GM23248 (cell line): ENCODE data around the gene CEP89. TPM values are rescaled to one million over a fixed set of nuclear protein-coding genes. Genes with fewer than 3 reads are reported as not detected.

Experiments used
- DNase-seq: peaks from one replicate; pipeline ENCODE4 v3.0.0-alpha.2; 2015
- H2AFZ ChIP-seq: fragments of 200-600 bp; sonication (generic); 2 replicates; pipeline ENCODE4 v1.6.1; 2016; ENCODE audit warnings: antibody characterized with exemption
- H3F3A ChIP-seq: fragments of 200-600 bp; sonication (generic); 2 replicates; pipeline ENCODE4 v1.6.1; 2016; ENCODE audit warnings: mild to moderate bottlenecking, antibody characterized with exemption, mixed run types; ENCODE audit not compliant: insufficient read depth
- H3K27ac ChIP-seq: fragments of 200-600 bp; sonication (generic); 2 replicates; pipeline ENCODE4 v1.5.1; 2016; ENCODE audit warnings: mild to moderate bottlenecking
- H3K27me3 ChIP-seq: fragments of 200-600 bp; sonication (generic); replicated peaks from 2 replicates; pipeline ENCODE4 v1.6.1; 2016; ENCODE audit warnings: mild to moderate bottlenecking; ENCODE audit not compliant: insufficient read depth
- H3K36me3 ChIP-seq: fragments of 200-600 bp; sonication (generic); 2 replicates; pipeline ENCODE4 v1.6.1; 2016; ENCODE audit warnings: low read depth, mild to moderate bottlenecking
- H3K4me1 ChIP-seq: fragments of 200-600 bp; sonication (generic); 2 replicates; pipeline ENCODE4 v1.6.1; 2016; ENCODE audit warnings: mild to moderate bottlenecking; ENCODE audit not compliant: insufficient read depth
- H3K4me2 ChIP-seq: fragments of 200-600 bp; sonication (generic); one replicate; pipeline ENCODE4 v1.6.1; 2016; ENCODE audit warnings: mild to moderate bottlenecking; ENCODE audit not compliant: unreplicated experiment
- H3K4me3 ChIP-seq: fragments of 200-600 bp; sonication (generic); 2 replicates; pipeline ENCODE4 v1.5.1; 2016; ENCODE audit warnings: mild to moderate bottlenecking
- H3K79me2 ChIP-seq: fragments of 200-600 bp; sonication (generic); 2 replicates; pipeline ENCODE4 v1.6.1; 2016; ENCODE audit warnings: mild to moderate bottlenecking; ENCODE audit not compliant: insufficient read depth
- H3K9ac ChIP-seq: fragments of 200-600 bp; sonication (generic); 2 replicates; pipeline ENCODE4 v1.6.1; 2016; ENCODE audit warnings: mild to moderate bottlenecking
- H3K9me2 ChIP-seq: fragments of 200-600 bp; sonication (generic); 2 replicates; pipeline ENCODE4 v1.6.1; 2016; ENCODE audit warnings: mixed run types, mild to moderate bottlenecking, moderate library complexity; ENCODE audit not compliant: insufficient read depth
- H3K9me3 ChIP-seq: fragments of 200-600 bp; sonication (generic); one replicate; pipeline ENCODE4 v1.6.1; 2017; ENCODE audit warnings: low read depth
- H4K20me1 ChIP-seq: fragments of 200-600 bp; sonication (generic); 2 replicates; pipeline ENCODE4 v1.6.0; 2016; ENCODE audit not compliant: insufficient read depth
- EZH2 ChIP-seq: fragments of 200-600 bp; sonication (generic); IDR thresholded peaks from 2 replicates; pipeline ENCODE4 v1.6.1; 2018; ENCODE audit warnings: antibody characterized with exemption, mild to moderate bottlenecking; ENCODE audit not compliant: insufficient read depth, poor library complexity, severe bottlenecking
- EZH2phosphoT487 ChIP-seq: fragments of 200-600 bp; sonication (generic); IDR thresholded peaks from 2 replicates; pipeline ENCODE4 v1.6.1; 2018; ENCODE audit warnings: antibody characterized with exemption, moderate library complexity, mild to moderate bottlenecking, low read depth; ENCODE audit not compliant: insufficient read depth
- WGBS, 2 experiments: methylation state at CpG; one replicate each; pipeline ENCODE4 v1.1.6; 2015 to 2017; ENCODE audit warnings: low lambda C conversion rate in 2 of 2, low coverage in 1 of 2; ENCODE audit errors: missing lambda C conversion rate in 2 of 2; 5-methylcytosine and 5-hydroxymethylcytosine counted together
- in situ Hi-C: fragments of 300-500 bp; cut with MboI; formaldehyde crosslinking; loops from 2 replicates; pipeline ENCODE4 v1.15.0; 2020
- polyA plus RNA-seq: library from polyadenylated mRNA; unstranded; fragments of >200 nt; fragmentation: Nextera tagmentation; extraction: Ambion mirVana; gene quantifications from 2 replicates; pipeline ENCODE4 v1.2.1, GENCODE V29; 2016
- total RNA-seq: library from RNA; depleted of rRNA; stranded (reverse); fragments of >200 nt; shearing (Covaris generic); gene quantifications from 2 replicates; pipeline ENCODE4 v1.2.3, GENCODE V29; 2014

Gene CEP89
- total and polyA plus RNA-seq, 2 experiments from 2014 or later: 17.1 to 30.1 TPM

DNA sequence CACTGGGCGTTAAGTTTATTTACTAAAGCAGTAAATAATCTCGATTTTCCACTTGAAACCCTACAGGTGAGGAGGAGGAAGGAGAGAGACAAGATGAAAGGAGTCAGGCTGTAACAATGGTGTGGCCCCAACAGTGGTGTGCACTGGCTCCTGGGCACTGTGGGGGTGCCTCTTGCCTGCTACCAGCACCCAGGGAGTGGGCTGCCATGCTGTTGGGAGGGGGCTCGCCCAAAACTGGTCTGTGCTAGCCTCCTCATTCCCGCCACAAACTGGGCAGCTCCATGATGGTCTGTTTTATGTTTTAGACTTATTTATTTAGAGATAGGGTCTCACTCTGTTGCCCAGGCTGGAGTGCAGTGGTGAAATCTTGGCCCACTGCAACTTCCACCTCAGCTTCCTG, 52.4 kb downstream of the CEP89 start:
- no peak overlapping the region for H3K9ac ChIP-seq
- TF ChIP-seq EZH2 (no peak), EZH2phosphoT487 (no peak)
- no peak overlapping the region for H3K4me3 ChIP-seq

DNA sequence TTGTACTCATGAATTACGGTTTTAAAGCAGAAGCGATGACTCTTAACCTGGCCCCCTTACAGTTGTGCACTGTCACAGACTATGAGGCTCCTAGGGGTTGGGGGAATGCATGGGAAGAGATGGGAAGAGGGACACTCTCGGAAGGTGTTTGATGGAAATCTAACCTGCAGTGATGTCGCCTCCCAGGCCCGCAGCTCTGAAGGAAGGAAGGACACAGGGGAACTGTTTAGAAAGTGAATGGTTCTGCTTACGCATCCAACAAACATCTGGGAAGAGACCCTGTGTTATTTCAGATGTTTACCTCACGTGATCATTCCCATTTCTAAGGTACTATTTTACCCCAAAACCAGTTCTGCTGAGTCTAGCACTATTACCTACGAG, 54.2 kb downstream of the CEP89 start:
- H3K27me3 ChIP-seq: no peaks in the 10 kb centered on the region
- no peak overlapping the region for H3K9ac ChIP-seq
- 98% methylated on average over 8 of the region's 8 CpGs for WGBS, 2 experiments
- DNase-seq: no peak
- TF ChIP-seq EZH2phosphoT487: no peak
- no peak for TF ChIP-seq EZH2
- H3K9me3 ChIP-seq: no peaks in the 10 kb centered on the region
- no peaks in the 10 kb centered on the region for H4K20me1 ChIP-seq
- no peaks in the 10 kb centered on the region for H3K4me1 ChIP-seq
- H3K4me2 ChIP-seq: no peak overlapping the region
- H3F3A ChIP-seq: no peaks in the 10 kb centered on the region
- in situ Hi-C loops: no loop called here
- H2AFZ ChIP-seq: no peak overlapping the region
- H3K36me3 ChIP-seq: peaks cover 11% of the 10 kb centered on the region; the same call in 1 of the 2 replicates
- no peak overlapping the region for H3K4me3 ChIP-seq
- no peak overlapping the region for H3K27ac ChIP-seq
- H3K9me2 ChIP-seq: no peaks in the 10 kb centered on the region
- H3K79me2 ChIP-seq: no peaks in the 10 kb centered on the region

More for the DNA sequence above, 52.4 kb downstream of the CEP89 start:
- H3K79me2 ChIP-seq: no peaks in the 10 kb centered on the region
- H3K4me2 ChIP-seq: no peak overlapping the region
- no peaks in the 10 kb centered on the region for H3F3A ChIP-seq
- DNase-seq: no peak
- H2AFZ ChIP-seq: no peak overlapping the region
- H3K9me3 ChIP-seq: no peaks in the 10 kb centered on the region
- H3K36me3 ChIP-seq: peaks cover 14% of the 10 kb centered on the region; the same call in 1 of the 2 replicates
- no peaks in the 10 kb centered on the region for H3K4me1 ChIP-seq
- H4K20me1 ChIP-seq: no peaks in the 10 kb centered on the region
- no peak overlapping the region for H3K27ac ChIP-seq
- 86 to 87% methylated on average over 4 of the region's 4 CpGs for WGBS, 2 experiments
- in situ Hi-C loops: no loop called here
- H3K9me2 ChIP-seq: no peaks in the 10 kb centered on the region
- no peaks in the 10 kb centered on the region for H3K27me3 ChIP-seq

DNA sequence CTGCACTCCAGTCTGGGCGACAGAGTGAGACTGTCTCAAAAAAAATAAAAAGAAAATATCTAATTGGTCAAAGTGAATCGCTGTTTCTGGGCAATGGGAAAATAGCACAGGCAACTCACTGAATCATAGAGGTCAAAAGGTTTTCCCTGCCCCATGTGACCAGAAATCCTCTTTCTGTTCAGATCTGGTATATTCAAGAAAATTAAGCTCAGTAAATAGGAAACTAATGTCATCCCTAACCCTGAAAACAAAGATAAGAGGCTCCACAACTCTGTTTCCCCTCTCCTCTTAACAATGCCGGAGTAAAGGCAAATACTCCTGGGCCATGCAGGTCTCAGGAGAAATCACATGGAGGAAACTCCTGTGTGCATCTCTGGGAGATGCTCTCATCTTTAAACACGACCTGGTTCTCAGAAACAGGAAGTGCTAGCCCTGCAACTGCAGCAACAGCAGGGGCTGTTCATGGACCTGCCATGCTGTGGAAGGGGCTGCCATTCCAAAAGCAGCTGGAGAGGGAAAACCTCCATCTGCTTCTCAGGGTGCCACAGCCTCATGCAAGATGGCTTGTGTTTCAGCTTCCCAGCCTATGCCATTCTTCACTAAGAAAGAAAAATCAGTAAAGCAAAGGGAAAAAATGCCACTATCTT, 54.7 kb downstream of the CEP89 start:
- Histone ChIP-seq H3K9me2 (no peaks in the 10 kb centered on the region), H4K20me1 (no peaks in the 10 kb centered on the region), H3F3A (no peaks in the 10 kb centered on the region), H3K27me3 (no peaks in the 10 kb centered on the region), H3K27ac (no peak overlapping the region), H2AFZ (no peak overlapping the region), H3K9me3 (no peaks in the 10 kb centered on the region), H3K79me2 (no peaks in the 10 kb centered on the region), H3K4me3 (no peak overlapping the region), H3K9ac (no peak overlapping the region), H3K4me2 (no peak overlapping the region), H3K4me1 (no peaks in the 10 kb centered on the region), H3K36me3 (peaks cover 11% of the 10 kb centered on the region; the same call in 1 of the 2 replicates)
- TF ChIP-seq EZH2phosphoT487 (no peak), EZH2 (no peak)
- in situ Hi-C loops: no loop called here
- WGBS, 2 experiments: 66 to 80% methylated on average over 4 of the region's 4 CpGs
- no peak for DNase-seq

DNA sequence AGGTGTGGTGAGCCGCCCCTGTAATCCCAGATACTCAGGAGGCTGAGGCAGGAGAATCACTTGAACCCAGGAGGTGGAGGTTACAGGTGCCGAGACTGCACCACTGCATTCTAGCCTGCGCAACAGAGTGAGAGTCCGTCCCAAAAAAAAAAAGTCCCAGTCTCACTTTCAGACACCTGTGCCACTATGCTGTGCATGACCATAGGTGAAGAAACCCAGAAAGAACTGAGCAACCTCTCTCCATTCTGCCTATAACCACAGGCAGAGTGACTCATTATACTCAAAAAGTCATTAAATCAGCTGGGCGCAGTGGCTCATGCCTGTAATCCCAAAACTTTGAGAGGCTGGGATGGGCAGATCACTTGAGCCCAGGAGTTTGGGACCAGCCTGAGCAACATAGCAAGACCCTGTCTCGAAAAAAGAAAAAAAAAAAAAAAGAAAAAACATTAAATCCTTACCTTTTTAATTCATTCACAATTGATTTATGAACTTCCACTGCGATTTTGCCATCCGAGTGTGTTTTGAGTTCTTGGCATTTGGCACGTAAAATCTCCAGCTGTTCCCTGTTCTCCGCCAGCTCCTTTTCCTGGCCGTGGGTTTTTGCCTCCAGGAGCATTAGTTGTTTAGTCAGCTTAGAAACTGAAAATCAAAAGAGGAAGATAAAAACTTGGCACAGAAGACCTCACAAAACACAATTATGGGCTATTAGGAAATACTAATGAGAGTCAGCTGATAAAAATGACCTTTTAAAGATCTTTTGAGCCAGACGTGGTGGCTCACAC, 56.7 kb downstream of the CEP89 start:
- Histone ChIP-seq H3K9me3 (no peaks in the 10 kb centered on the region), H4K20me1 (no peaks in the 10 kb centered on the region), H3K27ac (no peak overlapping the region), H3K79me2 (no peaks in the 10 kb centered on the region), H3K4me2 (no peak overlapping the region), H3K9me2 (no peaks in the 10 kb centered on the region), H3K4me3 (no peak overlapping the region), H3K9ac (no peak overlapping the region), H3K36me3 (peaks cover 11% of the 10 kb centered on the region; the same call in 1 of the 2 replicates), H3F3A (no peaks in the 10 kb centered on the region), H3K27me3 (no peaks in the 10 kb centered on the region), H2AFZ (no peak overlapping the region), H3K4me1 (no peaks in the 10 kb centered on the region)
- 67 to 71% methylated on average over 12 of the region's 12 CpGs for WGBS, 2 experiments
- TF ChIP-seq EZH2 (no peak), EZH2phosphoT487 (no peak)
- in situ Hi-C loops: no loop called here
- DNase-seq: peak; percentile 27
